Gastroesophageal sphincter (tissue), 3 donors: ENCODE results near the gene LTF.

Experiments used
- CTCF ChIP-seq, 4 experiments: fragments of 200-600 bp in 2 of 4; fragments of 450-650 bp in 2 of 4; sonication (generic) in 1 of 4; IDR thresholded peaks; one replicate each; pipeline ENCODE4 v1.5.1; 2017 to 2019; ENCODE audit warnings: antibody characterized with exemption in 4 of 4, mild to moderate bottlenecking in 2 of 4, moderate library complexity in 2 of 4
- EP300 ChIP-seq: sonication (generic); formaldehyde crosslinking; IDR thresholded peaks from one replicate; pipeline ENCODE4 v1.6.1; 2017; ENCODE audit warnings: antibody characterized with exemption, mild to moderate bottlenecking

GRCh38 chr3:46482632-46483350, 18.1 kb upstream of the LTF start:
- no peak for TF ChIP-seq EP300
- TF ChIP-seq CTCF (IDR thresholded peaks at IDR 0.05): no peak
